Peyer's patch (tissue), 4 donors: ENCODE results near the gene MRPS15.

Source experiments
- POLR2A ChIP-seq, 2 donors: fragments of 450-650 bp; IDR thresholded peaks; one replicate each; pipeline ENCODE4 v1.5.1; 2017; ENCODE audit warnings: antibody characterized with exemption in 2 of 2, mild to moderate bottlenecking in 2 of 2, moderate library complexity in 2 of 2
- TF ChIP-seq, protein P1 (sequence below), 6 experiments: fragments of 450-650 bp in 4 of 6; fragments of 200-600 bp in 2 of 6; sonication (generic) in 1 of 6; IDR thresholded peaks; one replicate each; pipeline ENCODE4 v1.5.1; 2017 to 2019; ENCODE audit warnings: antibody characterized with exemption in 6 of 6, mild to moderate bottlenecking in 3 of 6, moderate library complexity in 1 of 6

DNA sequence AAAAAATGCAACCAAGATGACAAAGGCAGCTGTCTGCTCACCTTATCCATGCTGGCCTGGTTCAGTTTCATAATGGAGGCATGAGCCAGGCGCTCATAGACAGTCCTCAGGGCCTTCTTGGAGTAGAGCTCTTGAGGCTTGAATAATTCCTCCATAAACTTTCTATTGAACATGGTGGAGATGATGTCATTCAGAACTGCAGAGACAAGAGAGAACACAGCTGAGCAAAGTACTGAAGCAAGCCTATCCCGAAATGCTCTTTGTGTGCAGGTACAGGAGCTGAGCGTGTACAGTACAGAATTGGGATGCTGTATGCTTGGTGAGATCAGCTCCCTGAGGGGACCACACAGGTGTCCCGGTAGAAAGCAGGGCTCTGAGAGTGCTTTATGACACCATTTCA, 25.5 kb downstream of the MRPS15 start:
- TF ChIP-seq POLR2A (IDR thresholded peaks at IDR 0.05), result no peak
- TF ChIP-seq, protein P1, sequence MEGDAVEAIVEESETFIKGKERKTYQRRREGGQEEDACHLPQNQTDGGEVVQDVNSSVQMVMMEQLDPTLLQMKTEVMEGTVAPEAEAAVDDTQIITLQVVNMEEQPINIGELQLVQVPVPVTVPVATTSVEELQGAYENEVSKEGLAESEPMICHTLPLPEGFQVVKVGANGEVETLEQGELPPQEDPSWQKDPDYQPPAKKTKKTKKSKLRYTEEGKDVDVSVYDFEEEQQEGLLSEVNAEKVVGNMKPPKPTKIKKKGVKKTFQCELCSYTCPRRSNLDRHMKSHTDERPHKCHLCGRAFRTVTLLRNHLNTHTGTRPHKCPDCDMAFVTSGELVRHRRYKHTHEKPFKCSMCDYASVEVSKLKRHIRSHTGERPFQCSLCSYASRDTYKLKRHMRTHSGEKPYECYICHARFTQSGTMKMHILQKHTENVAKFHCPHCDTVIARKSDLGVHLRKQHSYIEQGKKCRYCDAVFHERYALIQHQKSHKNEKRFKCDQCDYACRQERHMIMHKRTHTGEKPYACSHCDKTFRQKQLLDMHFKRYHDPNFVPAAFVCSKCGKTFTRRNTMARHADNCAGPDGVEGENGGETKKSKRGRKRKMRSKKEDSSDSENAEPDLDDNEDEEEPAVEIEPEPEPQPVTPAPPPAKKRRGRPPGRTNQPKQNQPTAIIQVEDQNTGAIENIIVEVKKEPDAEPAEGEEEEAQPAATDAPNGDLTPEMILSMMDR (IDR thresholded peaks at IDR 0.05), result no peak
